Urothelium cell line (cell line): ENCODE results near the gene LHX2.

ENCODE experiments used
- DNase-seq: peaks from one replicate; pipeline ENCODE4 v3.0.0; 2011; ENCODE audit warnings: low spot score, mixed read lengths
- FAIRE-seq: peaks from 2 replicates; lab custom pipeline; 2011; peaks lifted over from hg19 to GRCh38; lab: Jason Lieb, UNC

The LHX2 gene

GRCh38 chr9:124012368-124013301 is 1.1 kb downstream of the LHX2 start:
- no peak for FAIRE-seq
- no peak for DNase-seq

GRCh38 chr9:124013309-124014210 is 2.0 kb downstream of the LHX2 start:
- DNase-seq (no peak), FAIRE-seq (no peak)

- FAIRE-seq (no peak), DNase-seq (no peak)
Measured at GRCh38 chr9:124014211-124014955, 2.8 kb downstream of the LHX2 start.

- FAIRE-seq (no peak), DNase-seq (no peak)
Measured at GRCh38 chr9:124014956-124015660, 3.5 kb downstream of the LHX2 start.

GRCh38 chr9:124015661-124016131 is 4.1 kb downstream of the LHX2 start:
- DNase-seq (no peak), FAIRE-seq (no peak)

GRCh38 chr9:124016175-124017050 is 4.8 kb downstream of the LHX2 start:
- FAIRE-seq: no peak
- DNase-seq: no peak

GRCh38 chr9:124017051-124017928 is 5.7 kb downstream of the LHX2 start:
- FAIRE-seq: no peak
- DNase-seq: no peak

GRCh38 chr9:124017929-124018729 is 6.6 kb downstream of the LHX2 start:
- FAIRE-seq: no peak
- no peak for DNase-seq

GRCh38 chr9:124018730-124019697 is 7.4 kb downstream of the LHX2 start:
- no peak for FAIRE-seq
- no peak for DNase-seq

GRCh38 chr9:124019771-124020519 is 8.4 kb downstream of the LHX2 start:
- DNase-seq: no peak
- FAIRE-seq: no peak

GRCh38 chr9:124020520-124021384 is 9.2 kb downstream of the LHX2 start:
- FAIRE-seq (no peak), DNase-seq (no peak)

- FAIRE-seq: no peak
- no peak for DNase-seq
Measured at GRCh38 chr9:124021385-124021769, 9.8 kb downstream of the LHX2 start.

- peak; percentile 68 for DNase-seq
- no peak for FAIRE-seq
Measured at GRCh38 chr9:124022201-124023121, 10.9 kb downstream of the LHX2 start.

GRCh38 chr9:124024107-124024506 is 12.5 kb downstream of the LHX2 start:
- no peak for DNase-seq
- no peak for FAIRE-seq
